ENCODE results near the gene OSBP. TPM values are rescaled to one million over a fixed set of nuclear protein-coding genes. Genes with fewer than 3 reads are reported as not detected.

Gene OSBP
- total RNA-seq, 4 donors from 2014 or later = 31.4 to 39.7 (median 38.1) TPM

- H3K4me1 ChIP-seq = no peaks in the 10 kb centered on the region
- WGBS, 2 donors (ENCODE audit: low coverage in 1 of 2) = 80 to 81% methylated on average over 4 of the region's 4 CpGs
- H3K27ac ChIP-seq = no peak overlapping the region
- no peaks in the 10 kb centered on the region for H3K9me3 ChIP-seq
- no peak for ATAC-seq
- no peaks in the 10 kb centered on the region for H3K27me3 ChIP-seq
- TF ChIP-seq POLR2A (IDR thresholded peaks at IDR 0.05) (no peak), EP300 (IDR thresholded peaks at IDR 0.05) (no peak), POLR2AphosphoS5 (IDR thresholded peaks at IDR 0.05) (no peak)
- TF ChIP-seq, protein P1, sequence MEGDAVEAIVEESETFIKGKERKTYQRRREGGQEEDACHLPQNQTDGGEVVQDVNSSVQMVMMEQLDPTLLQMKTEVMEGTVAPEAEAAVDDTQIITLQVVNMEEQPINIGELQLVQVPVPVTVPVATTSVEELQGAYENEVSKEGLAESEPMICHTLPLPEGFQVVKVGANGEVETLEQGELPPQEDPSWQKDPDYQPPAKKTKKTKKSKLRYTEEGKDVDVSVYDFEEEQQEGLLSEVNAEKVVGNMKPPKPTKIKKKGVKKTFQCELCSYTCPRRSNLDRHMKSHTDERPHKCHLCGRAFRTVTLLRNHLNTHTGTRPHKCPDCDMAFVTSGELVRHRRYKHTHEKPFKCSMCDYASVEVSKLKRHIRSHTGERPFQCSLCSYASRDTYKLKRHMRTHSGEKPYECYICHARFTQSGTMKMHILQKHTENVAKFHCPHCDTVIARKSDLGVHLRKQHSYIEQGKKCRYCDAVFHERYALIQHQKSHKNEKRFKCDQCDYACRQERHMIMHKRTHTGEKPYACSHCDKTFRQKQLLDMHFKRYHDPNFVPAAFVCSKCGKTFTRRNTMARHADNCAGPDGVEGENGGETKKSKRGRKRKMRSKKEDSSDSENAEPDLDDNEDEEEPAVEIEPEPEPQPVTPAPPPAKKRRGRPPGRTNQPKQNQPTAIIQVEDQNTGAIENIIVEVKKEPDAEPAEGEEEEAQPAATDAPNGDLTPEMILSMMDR (IDR thresholded peaks at IDR 0.05) = no peak
- H3K4me3 ChIP-seq = no peak overlapping the region
- H3K36me3 ChIP-seq = peaks cover 42 to 99% of the 10 kb centered on the region in 2 donors
Measured at GRCh38 chr11:59654893-59655292, 39.3 kb upstream of the OSBP start.

DNA sequence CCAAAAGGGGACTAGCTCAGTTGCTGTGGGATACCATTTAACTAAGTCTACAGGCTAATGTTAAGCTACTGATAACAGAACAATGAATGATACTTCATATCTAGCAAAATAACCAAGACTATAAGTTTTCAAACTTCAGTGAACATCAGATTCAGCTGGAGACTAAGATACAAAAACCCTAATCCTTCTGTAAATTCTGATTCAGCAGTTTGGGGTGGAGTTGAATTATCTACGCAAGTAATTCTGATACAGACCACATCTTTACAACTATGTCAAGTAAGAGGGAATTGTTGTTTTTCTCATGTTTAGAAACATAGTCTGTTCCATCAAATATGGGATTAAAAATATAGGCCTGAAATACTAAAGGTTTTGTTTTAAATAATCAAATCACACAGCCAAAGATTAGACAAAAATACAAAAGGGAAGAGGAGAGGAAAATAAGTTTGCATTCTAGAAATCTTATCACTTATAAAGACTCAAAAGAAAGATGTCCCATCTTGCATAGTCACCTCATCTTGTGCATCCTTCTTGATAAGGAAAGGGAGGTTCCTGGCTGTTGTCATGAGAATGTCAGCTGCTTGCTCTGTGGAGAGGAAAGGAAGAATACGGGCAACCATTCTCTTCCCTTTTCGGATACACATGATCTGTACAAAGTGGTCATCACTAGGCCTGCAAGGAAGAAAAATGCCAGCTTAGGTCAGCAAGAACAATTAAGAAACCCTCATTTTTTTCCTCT, 31.8 kb upstream of the OSBP start:
- Histone ChIP-seq H3K4me3 (no peak overlapping the region), H3K4me1 (peaks cover 0 to 10% (median 0%) of the 10 kb centered on the region in 3 donors), H3K27ac (no peak overlapping the region), H3K36me3 (peaks cover 13 to 89% of the 10 kb centered on the region in 2 donors), H3K27me3 (no peaks in the 10 kb centered on the region), H3K9me3 (no peaks in the 10 kb centered on the region)
- TF ChIP-seq EP300 (IDR thresholded peaks at IDR 0.05) = no peak
- TF ChIP-seq, protein P1 (IDR thresholded peaks at IDR 0.05) = no peak
- no peak for TF ChIP-seq POLR2A (IDR thresholded peaks at IDR 0.05)
- no peak for TF ChIP-seq POLR2AphosphoS5 (IDR thresholded peaks at IDR 0.05)
- no peak for ATAC-seq
- 85 to 91% methylated on average over 3 of the region's 3 CpGs for WGBS, 2 donors (ENCODE audit: low coverage in 1 of 2)

- no peak overlapping the region for H3K27ac ChIP-seq
- 63 to 67% methylated on average over 3 of the region's 3 CpGs for WGBS, 2 donors (ENCODE audit: low coverage in 1 of 2)
- peaks cover 0 to 10% (median 0%) of the 10 kb centered on the region in 3 donors for H3K4me1 ChIP-seq
- H3K9me3 ChIP-seq = no peaks in the 10 kb centered on the region
- TF ChIP-seq, protein P1 (IDR thresholded peaks at IDR 0.05) = no peak
- TF ChIP-seq EP300 (IDR thresholded peaks at IDR 0.05) (no peak), POLR2A (IDR thresholded peaks at IDR 0.05) (no peak), POLR2AphosphoS5 (IDR thresholded peaks at IDR 0.05) (no peak)
- no peak overlapping the region for H3K4me3 ChIP-seq
- no peaks in the 10 kb centered on the region for H3K27me3 ChIP-seq
- ATAC-seq = no peak
- peaks cover 4 to 89% of the 10 kb centered on the region in 2 donors for H3K36me3 ChIP-seq
Measured at GRCh38 chr11:59644528-59644927, 29.0 kb upstream of the OSBP start.

DNA sequence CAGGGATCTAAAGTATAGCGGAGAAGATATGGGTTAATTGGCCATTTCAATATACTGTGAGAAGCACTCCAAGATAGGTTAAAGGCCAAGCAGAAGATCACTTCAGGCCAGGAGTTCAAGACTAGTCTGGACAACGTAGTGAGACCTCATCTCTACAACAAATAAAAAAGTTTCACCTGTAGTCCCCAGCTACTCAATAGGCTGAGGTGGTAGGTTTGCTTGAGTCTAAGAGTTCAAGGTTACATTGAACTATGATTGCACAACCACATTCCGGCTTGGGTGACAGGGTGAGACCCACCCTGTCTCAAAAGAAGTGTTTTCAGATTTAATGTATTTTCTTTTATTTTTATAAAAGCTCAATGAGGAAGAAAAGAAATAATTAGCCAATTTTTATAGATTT, 27.8 kb upstream of the OSBP start:
- Histone ChIP-seq H3K36me3 (peaks cover 4 to 89% of the 10 kb centered on the region in 2 donors), H3K27ac (no peak overlapping the region), H3K4me1 (peaks cover 0 to 10% (median 0%) of the 10 kb centered on the region in 3 donors), H3K27me3 (no peaks in the 10 kb centered on the region), H3K4me3 (no peak overlapping the region), H3K9me3 (no peaks in the 10 kb centered on the region)
- ATAC-seq = no peak
- 87 to 92% methylated on average over 2 to 3 of the region's 3 CpGs for WGBS, 2 donors (ENCODE audit: low coverage in 1 of 2)
- TF ChIP-seq POLR2AphosphoS5 (IDR thresholded peaks at IDR 0.05) (no peak), POLR2A (IDR thresholded peaks at IDR 0.05) (no peak), EP300 (IDR thresholded peaks at IDR 0.05) (no peak)
- TF ChIP-seq, protein P1 (IDR thresholded peaks at IDR 0.05) = no peak

DNA sequence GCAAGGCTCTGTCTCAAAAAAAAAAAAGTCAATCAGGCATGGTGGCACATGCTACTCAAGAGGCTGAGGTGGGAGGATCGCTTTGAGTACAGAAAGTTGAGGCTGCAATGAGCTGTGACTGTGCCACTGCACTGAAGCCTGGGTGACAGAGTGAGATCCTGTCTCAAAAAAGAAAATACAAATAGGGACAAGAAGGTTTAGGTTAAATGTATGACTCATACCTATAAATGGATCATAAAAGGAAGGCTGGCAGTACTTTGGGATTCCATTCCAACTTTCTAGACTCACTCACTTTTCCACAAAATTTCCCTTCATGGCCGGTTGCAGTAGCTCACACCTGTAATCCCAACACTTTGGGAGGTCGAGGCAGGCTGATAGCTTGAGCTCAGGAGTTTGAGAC, 25.6 kb upstream of the OSBP start:
- Histone ChIP-seq H3K27me3 (no peaks in the 10 kb centered on the region), H3K4me1 (peaks cover 0 to 10% (median 0%) of the 10 kb centered on the region in 3 donors), H3K36me3 (peaks cover 0 to 89% of the 10 kb centered on the region in 2 donors), H3K27ac (no peak overlapping the region), H3K9me3 (no peaks in the 10 kb centered on the region), H3K4me3 (no peak overlapping the region)
- no peak for ATAC-seq
- TF ChIP-seq, protein P1 (IDR thresholded peaks at IDR 0.05) = no peak
- TF ChIP-seq POLR2A (IDR thresholded peaks at IDR 0.05) (no peak), POLR2AphosphoS5 (IDR thresholded peaks at IDR 0.05) (no peak), EP300 (IDR thresholded peaks at IDR 0.05) (no peak)
- WGBS, 2 donors (ENCODE audit: low coverage in 1 of 2) = 96 to 100% methylated on average over 1 to 3 of the region's 3 CpGs

Data from gastroesophageal sphincter (tissue), 4 donors.